Liver (tissue), 9 donors: ENCODE measurements around the gene NEK7. TPM values are rescaled to one million over a fixed set of nuclear protein-coding genes. Genes with fewer than 3 reads are reported as not detected.
A peak's percentile ranks its signal among the peaks of the same experiment; 100 is the strongest.

Experiments
- DNase-seq: peaks from one replicate; pipeline ENCODE4 v3.0.0-alpha.2; 2017; ENCODE audit warnings: low spot score
- H3K27ac ChIP-seq, 2 donors: one replicate each; pipeline ENCODE4 v1.7.0; 2013; ENCODE audit warnings: inconsistent platforms in 2 of 2, low read length in 2 of 2, control low read depth in 1 of 2, low read depth in 1 of 2, mild to moderate bottlenecking in 1 of 2
- H3K27me3 ChIP-seq, 4 donors: one replicate each; pipeline versions ENCODE4 v1.6.1 to v1.7.0; 2013; ENCODE audit warnings: low read length in 3 of 4, inconsistent platforms in 1 of 4, mild to moderate bottlenecking in 1 of 4, moderate library complexity in 1 of 4; ENCODE audit not compliant: control insufficient read depth in 4 of 4, insufficient read depth in 4 of 4
- H3K36me3 ChIP-seq, 4 donors: one replicate each; pipeline versions ENCODE4 v1.6.1 to v1.7.0; 2013; ENCODE audit warnings: low read length in 3 of 4, mild to moderate bottlenecking in 3 of 4, low read depth in 1 of 4, moderate library complexity in 1 of 4; ENCODE audit not compliant: control insufficient read depth in 4 of 4, insufficient read depth in 3 of 4
- H3K4me1 ChIP-seq, 4 donors: one replicate each; pipeline versions ENCODE4 v1.6.1 to v1.7.0; 2013; ENCODE audit warnings: low read length in 3 of 4, mild to moderate bottlenecking in 3 of 4, moderate library complexity in 1 of 4; ENCODE audit not compliant: control insufficient read depth in 4 of 4, insufficient read depth in 4 of 4
- H3K4me3 ChIP-seq, 3 donors: one replicate each; pipeline versions ENCODE4 v1.6.1 to v1.7.0; 2013; ENCODE audit warnings: low read length in 3 of 3, control low read depth in 1 of 3, low read depth in 1 of 3, mild to moderate bottlenecking in 1 of 3
- H3K9ac ChIP-seq, 2 donors: one replicate each; pipeline ENCODE4 v1.7.0; 2013; ENCODE audit warnings: low read length in 2 of 2, mild to moderate bottlenecking in 2 of 2, moderate library complexity in 2 of 2, control low read depth in 1 of 2, low read depth in 1 of 2
- H3K9me3 ChIP-seq, 4 donors: one replicate each; pipeline versions ENCODE4 v1.6.1 to v1.7.0; 2013; ENCODE audit warnings: low read length in 3 of 4; ENCODE audit not compliant: control insufficient read depth in 4 of 4
- ATF3 ChIP-seq: IDR thresholded peaks from 2 replicates; pipeline ENCODE4 v1.6.1; 2016; ENCODE audit warnings: antibody characterized with exemption
- CTCF ChIP-seq: fragments of 150-350 bp; IDR thresholded peaks from 2 replicates; pipeline ENCODE4 v1.5.1; 2017; ENCODE audit warnings: improper control_type of control experiment, low read depth, low read length; ENCODE audit not compliant: missing input control
- FOXA2 ChIP-seq: IDR thresholded peaks from 2 replicates; pipeline ENCODE4 v1.6.1; 2016; ENCODE audit warnings: antibody characterized with exemption
- GABPA ChIP-seq, 2 donors: IDR thresholded peaks in 1 of 2; conservative IDR thresholded peaks in 1 of 2; 2 replicates each; pipeline ENCODE4 v1.6.1; 2016; ENCODE audit warnings: antibody characterized with exemption in 2 of 2, mild to moderate bottlenecking in 1 of 2, moderate library complexity in 1 of 2
- HNF4A ChIP-seq, 2 donors: conservative IDR thresholded peaks; 2 replicates each; pipeline ENCODE4 v1.6.1; 2016; ENCODE audit warnings: antibody characterized with exemption in 2 of 2, mild to moderate bottlenecking in 2 of 2
- JUND ChIP-seq, 2 donors: IDR thresholded peaks; 2 replicates each; pipeline ENCODE4 v1.6.1; 2016; ENCODE audit warnings: antibody characterized with exemption in 2 of 2
- MAX ChIP-seq: IDR thresholded peaks from 2 replicates; pipeline ENCODE4 v1.6.1; 2016; ENCODE audit warnings: antibody characterized with exemption
- RAD21 ChIP-seq, 2 donors: IDR thresholded peaks; 2 replicates each; pipeline ENCODE4 v1.6.1; 2016; ENCODE audit warnings: antibody characterized with exemption in 2 of 2, mild to moderate bottlenecking in 2 of 2
- RXRA ChIP-seq, 2 donors: IDR thresholded peaks; 2 replicates each; pipeline ENCODE4 v1.6.1; 2017 to 2018; ENCODE audit warnings: antibody characterized with exemption in 2 of 2, mild to moderate bottlenecking in 1 of 2
- SP1 ChIP-seq: IDR thresholded peaks from 2 replicates; pipeline ENCODE4 v1.6.1; 2018; ENCODE audit warnings: antibody characterized with exemption, mild to moderate bottlenecking
- YY1 ChIP-seq: IDR thresholded peaks from 2 replicates; pipeline ENCODE4 v1.6.1; 2016; ENCODE audit warnings: antibody characterized with exemption, mild to moderate bottlenecking
- WGBS: extraction: QIAGEN DNeasy Blood & Tissue Kit; methylation state at CpG from one replicate; pipeline ENCODE4 v1.1.7; 2013; 5-methylcytosine and 5-hydroxymethylcytosine counted together
- polyA plus RNA-seq, 2 donors: library from polyadenylated mRNA; stranded (reverse) in 1 of 2; unstranded in 1 of 2; fragments of 200-250 nt in 1 of 2; fragments of >200 nt in 1 of 2; fragmentation: Nextera tagmentation in 1 of 2; extraction: Ambion mirVana in 1 of 2; gene quantifications; one replicate each; pipeline versions ENCODE4 v1.2.1 to v1.2.3, GENCODE V29; 2013 to 2015
- total RNA-seq, 2 donors: library from RNA; depleted of rRNA; stranded (reverse); fragments of >200 nt; gene quantifications; one replicate each; pipeline ENCODE4 v1.2.3, GENCODE V29; 2014
- donor health status: healthy.
- donor health status: healthy.
- donor health status: healthy.
- donor health status: healthy.
- donor health status: healthy.

Gene NEK7
- total and polyA plus RNA-seq, 4 donors: 9.2 to 34.4 (median 20.2) TPM

GRCh38 chr1:198156111-198156744, 570 bp upstream of the NEK7 start:
- H3K36me3 ChIP-seq: no peaks in the 10 kb centered on the region
- H3K27me3 ChIP-seq: no peaks in the 10 kb centered on the region
- H3K9ac ChIP-seq: peak overlapping the region; percentile 56 to 68
- peak overlapping the region; percentile 80 to 91 (median 89) for H3K4me3 ChIP-seq
- TF ChIP-seq MAX (no peak), FOXA2 (peak; percentile 9), GABPA (IDR thresholded peaks at IDR 0.05 in 1 of 2, conservative IDR thresholded peaks at IDR 0.05 in 1 of 2) (no peak), CTCF (peak; percentile 78), RAD21 (IDR thresholded peaks at IDR 0.05) (peak; percentile 71 to 84)
- under 1% methylated on average over 13 of the region's 13 CpGs for WGBS
- peaks cover under 1 to 34% (median 17%) of the 10 kb centered on the region in 4 donors for H3K4me1 ChIP-seq
- DNase-seq: peak; percentile 72
- H3K27ac ChIP-seq: peak overlapping the region; percentile 89 to 97
- H3K9me3 ChIP-seq: no peaks in the 10 kb centered on the region

- no peak for TF ChIP-seq FOXA2
- TF ChIP-seq GABPA (IDR thresholded peaks at IDR 0.05 in 1 of 2, conservative IDR thresholded peaks at IDR 0.05 in 1 of 2): peak; percentile 62 to 77
- TF ChIP-seq SP1: peak; percentile 22
- peak; percentile 14 to 30 for TF ChIP-seq RAD21 (IDR thresholded peaks at IDR 0.05)
- peak; percentile 73 for TF ChIP-seq YY1
- TF ChIP-seq RXRA (IDR thresholded peaks at IDR 0.05): no peak
- WGBS: under 1% methylated on average over 62 of the region's 62 CpGs
- peak overlapping the region; percentile 80 to 97 for H3K9ac ChIP-seq
Observed at GRCh38 chr1:198157241-198157846, 546 bp downstream of the NEK7 start.

GRCh38 chr1:198157847-198158725, 1.3 kb downstream of the NEK7 start:
- Histone ChIP-seq H3K4me1 (peaks cover 10 to 50% (median 29%) of the 10 kb centered on the region in 4 donors), H3K27ac (peak overlapping the region; percentile 89 to 97), H3K9ac (peak overlapping the region; percentile 73 to 97), H3K4me3 (peak overlapping the region; percentile 80 to 91 (median 89)), H3K27me3 (no peaks in the 10 kb centered on the region), H3K36me3 (no peaks in the 10 kb centered on the region), H3K9me3 (no peaks in the 10 kb centered on the region)
- 8% methylated on average over 17 of the region's 17 CpGs for WGBS
- TF ChIP-seq JUND (IDR thresholded peaks at IDR 0.05) (no peak), ATF3 (no peak), GABPA (IDR thresholded peaks at IDR 0.05 in 1 of 2, conservative IDR thresholded peaks at IDR 0.05 in 1 of 2) (no peak), HNF4A (conservative IDR thresholded peaks at IDR 0.05) (no peak), YY1 (peak; percentile 51), RAD21 (IDR thresholded peaks at IDR 0.05) (peak in 1 of 2 donors; percentile 2)
- peak; percentile 39 for DNase-seq

More at GRCh38 chr1:198157241-198157846, 546 bp downstream of the NEK7 start:
- H3K27me3 ChIP-seq: no peaks in the 10 kb centered on the region
- H3K4me3 ChIP-seq: peak overlapping the region; percentile 80 to 91 (median 89)
- H3K27ac ChIP-seq: peak overlapping the region; percentile 89 to 97
- no peaks in the 10 kb centered on the region for H3K9me3 ChIP-seq
- DNase-seq: peak; percentile 85
- H3K4me1 ChIP-seq: peaks cover 6 to 45% (median 27%) of the 10 kb centered on the region in 4 donors
- no peaks in the 10 kb centered on the region for H3K36me3 ChIP-seq
